Esophagus (tissue), 2 donors: ENCODE measurements around the gene ANKRD13B. TPM values are rescaled to one million over a fixed set of nuclear protein-coding genes. Genes with fewer than 3 reads are reported as not detected.
"Not testable (repeated sequence)": the region's sequence is repeated elsewhere in the genome, so short reads cannot be mapped to it uniquely, and the experiment has no call there.

Source experiments
- H3K27ac ChIP-seq, 2 donors: one replicate each; pipeline ENCODE4 v1.5.1; 2013; ENCODE audit warnings: low read depth in 2 of 2, mild to moderate bottlenecking in 2 of 2, inconsistent platforms in 1 of 2, low read length in 1 of 2, moderate library complexity in 1 of 2
- H3K27me3 ChIP-seq, 2 donors: one replicate each; pipeline ENCODE4 v1.6.1; 2013; ENCODE audit warnings: low read length in 2 of 2, control low read depth in 1 of 2, mild to moderate bottlenecking in 1 of 2; ENCODE audit not compliant: insufficient read depth in 2 of 2, control insufficient read depth in 1 of 2
- H3K36me3 ChIP-seq, 2 donors: one replicate each; pipeline ENCODE4 v1.6.1; 2013; ENCODE audit warnings: low read length in 1 of 2; ENCODE audit not compliant: control insufficient read depth in 2 of 2, insufficient read depth in 2 of 2
- H3K4me1 ChIP-seq, 2 donors: one replicate each; pipeline ENCODE4 v1.6.1; 2013; ENCODE audit warnings: low read length in 1 of 2; ENCODE audit not compliant: control insufficient read depth in 2 of 2, insufficient read depth in 2 of 2
- H3K4me3 ChIP-seq, 2 donors: one replicate each; pipeline ENCODE4 v1.5.1; 2013; ENCODE audit warnings: low read length in 2 of 2, mild to moderate bottlenecking in 2 of 2, low read depth in 1 of 2, moderate library complexity in 1 of 2
- H3K9me3 ChIP-seq, 2 donors: one replicate each; pipeline ENCODE4 v1.6.1; 2013; ENCODE audit warnings: mild to moderate bottlenecking in 2 of 2, low read depth in 1 of 2, low read length in 1 of 2, moderate library complexity in 1 of 2; ENCODE audit not compliant: control insufficient read depth in 2 of 2, insufficient read depth in 1 of 2
- whole genome bisulfite sequencing, 2 donors: extraction: QIAGEN DNeasy Blood & Tissue Kit; methylation state at CpG; one replicate each; pipeline ENCODE4 v1.1.7; 2013; 5-methylcytosine and 5-hydroxymethylcytosine counted together
- polyA plus RNA-seq, 2 donors: library from polyadenylated mRNA; stranded (reverse); fragments of 200-250 nt; gene quantifications; one replicate each; pipeline ENCODE4 v1.2.3, GENCODE V29; 2013
- donor health status: healthy with polysubstance abuse.
- donor health status: Bipolar disorder and iron deficiency.

ANKRD13B gene
- 1 to 10 TPM; 3.5 to 6.5 TPM for polyA plus RNA-seq

DNA sequence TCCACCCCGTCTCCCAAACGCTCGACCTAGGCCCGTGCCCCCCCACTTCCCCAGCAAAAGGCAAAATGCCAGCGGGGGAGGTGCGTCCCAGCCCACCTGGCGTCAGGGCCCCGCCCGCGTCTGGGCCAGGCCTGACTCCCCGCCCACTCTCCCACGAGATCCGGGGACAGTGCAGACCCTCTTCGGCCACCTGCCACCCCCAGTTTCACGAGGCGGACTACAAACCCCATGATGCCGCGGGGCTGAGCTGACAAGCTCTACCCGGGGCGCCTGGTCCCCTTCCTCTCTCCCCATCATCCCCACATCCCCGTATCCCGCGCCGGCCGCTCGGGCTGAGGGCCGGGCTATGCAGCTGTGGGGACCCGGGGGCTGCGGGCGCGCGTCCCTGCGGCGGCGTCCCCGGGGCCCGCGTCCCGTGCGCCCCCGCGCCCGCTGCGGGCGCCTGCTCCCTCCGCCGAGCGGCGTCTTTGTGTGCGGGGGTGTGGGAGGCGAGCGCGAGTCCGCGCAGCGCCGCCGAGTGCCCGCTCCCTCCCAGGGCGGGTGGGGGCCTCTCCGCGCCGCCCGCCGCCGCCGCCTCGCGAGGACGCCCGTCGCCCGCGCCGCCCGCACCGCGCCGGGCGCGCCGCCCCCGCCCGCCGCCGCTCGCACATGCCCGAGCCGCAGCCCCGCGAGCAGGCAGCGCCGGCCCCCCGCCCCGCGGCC is at the start of gene ANKRD13B:
ANKRD13B (plus strand) TSS at position 283 of the 702 bp plus-strand sequence. CDS start 490 bp downstream, outside the sequence.
- Histone ChIP-seq H3K36me3 (no peaks in the 10 kb centered on the region), H3K27me3 (no peaks in the 10 kb centered on the region), H3K4me1 (peaks cover 19 to 30% of the 10 kb centered on the region in 2 donors), H3K27ac (peak within 1 kb of the TSS; percentile 67 to 92), H3K9me3 (no peaks in the 10 kb centered on the region), H3K4me3 (peak within 1 kb of the TSS; percentile 64 to 70)
- WGBS, 2 donors = 0 to 1% methylated on average over 53 to 96 of the region's 96 CpGs

DNA sequence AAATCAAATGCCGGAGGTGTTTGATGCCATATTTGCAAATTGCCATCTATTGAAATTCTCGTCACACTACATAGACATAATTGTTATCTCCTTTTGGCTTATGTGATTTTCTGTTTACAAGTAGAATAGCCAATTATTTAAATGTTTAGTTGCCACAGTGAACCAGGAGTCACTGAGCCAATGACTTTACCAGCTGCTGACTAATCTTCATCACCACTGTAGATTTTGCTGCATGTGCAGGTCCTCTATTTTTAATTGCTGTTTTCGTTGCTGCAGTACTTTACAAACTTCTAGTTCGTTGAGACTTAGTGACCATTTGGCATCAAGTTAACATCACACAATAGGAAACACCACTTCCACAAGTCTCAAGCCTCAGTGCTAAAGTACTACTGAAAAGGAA is 48.9 kb upstream of the ANKRD13B start:
- no peak overlapping the region for H3K4me3 ChIP-seq
- H3K27me3 ChIP-seq = no peaks in the 10 kb centered on the region
- whole genome bisulfite sequencing, 2 donors = 84 to 88% methylated on average over 4 of the region's 4 CpGs
- no peaks in the 10 kb centered on the region for H3K4me1 ChIP-seq
- no peak overlapping the region for H3K27ac ChIP-seq
- H3K9me3 ChIP-seq = no peaks in the 10 kb centered on the region
- peaks cover 0 to 9% of the 10 kb centered on the region in 2 donors for H3K36me3 ChIP-seq

DNA sequence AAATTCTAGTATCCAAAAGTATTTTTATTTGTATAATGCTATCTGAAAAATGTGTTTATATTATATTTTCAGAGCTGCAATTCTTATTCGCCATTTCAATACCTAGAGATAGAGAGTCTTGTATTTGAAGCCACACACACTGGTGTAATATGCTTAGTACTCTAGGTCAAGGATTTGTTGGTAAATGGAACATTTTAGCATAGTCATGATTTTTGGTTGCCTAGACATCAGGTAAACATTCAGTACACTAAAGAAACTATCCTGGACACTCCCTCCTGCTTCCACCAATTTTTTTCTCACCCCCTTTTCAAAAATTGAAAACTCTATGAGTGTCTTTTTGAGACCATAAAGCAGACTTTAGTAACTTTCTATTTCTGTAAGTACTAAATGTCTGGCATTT is 46.8 kb upstream of the ANKRD13B start:
- Histone ChIP-seq H3K9me3 (no peaks in the 10 kb centered on the region), H3K4me3 (no peak overlapping the region), H3K36me3 (peaks cover 0 to 9% of the 10 kb centered on the region in 2 donors), H3K27ac (no peak overlapping the region), H3K4me1 (no peaks in the 10 kb centered on the region), H3K27me3 (no peaks in the 10 kb centered on the region)
- 84 to 89% methylated on average over 1 of the region's 1 CpG for WGBS, 2 donors

DNA sequence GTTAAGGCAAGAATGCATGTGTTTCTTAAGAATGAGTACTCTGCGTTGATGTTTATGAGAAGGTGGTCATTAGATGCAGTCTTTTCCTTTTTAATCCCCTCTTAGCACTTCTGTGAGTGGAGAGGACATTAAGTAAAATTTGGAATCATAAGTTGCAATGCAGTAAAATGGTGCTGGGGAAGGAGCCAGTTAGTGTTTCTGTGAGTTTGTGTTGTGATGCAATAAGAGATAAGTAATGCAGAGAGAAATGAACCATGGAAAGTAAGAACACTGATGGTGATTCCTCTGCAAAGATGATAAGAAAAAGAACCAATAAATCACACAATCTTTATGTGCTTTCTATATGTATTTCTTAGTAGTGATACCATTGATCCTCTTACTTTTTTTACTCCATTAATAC is 46.1 kb upstream of the ANKRD13B start:
- Histone ChIP-seq H3K4me3 (no peak overlapping the region), H3K36me3 (peaks cover 0 to 9% of the 10 kb centered on the region in 2 donors), H3K9me3 (no peaks in the 10 kb centered on the region), H3K27me3 (no peaks in the 10 kb centered on the region), H3K4me1 (no peaks in the 10 kb centered on the region), H3K27ac (no peak overlapping the region)
- 90 to 92% methylated on average over 1 of the region's 1 CpG for WGBS, 2 donors

DNA sequence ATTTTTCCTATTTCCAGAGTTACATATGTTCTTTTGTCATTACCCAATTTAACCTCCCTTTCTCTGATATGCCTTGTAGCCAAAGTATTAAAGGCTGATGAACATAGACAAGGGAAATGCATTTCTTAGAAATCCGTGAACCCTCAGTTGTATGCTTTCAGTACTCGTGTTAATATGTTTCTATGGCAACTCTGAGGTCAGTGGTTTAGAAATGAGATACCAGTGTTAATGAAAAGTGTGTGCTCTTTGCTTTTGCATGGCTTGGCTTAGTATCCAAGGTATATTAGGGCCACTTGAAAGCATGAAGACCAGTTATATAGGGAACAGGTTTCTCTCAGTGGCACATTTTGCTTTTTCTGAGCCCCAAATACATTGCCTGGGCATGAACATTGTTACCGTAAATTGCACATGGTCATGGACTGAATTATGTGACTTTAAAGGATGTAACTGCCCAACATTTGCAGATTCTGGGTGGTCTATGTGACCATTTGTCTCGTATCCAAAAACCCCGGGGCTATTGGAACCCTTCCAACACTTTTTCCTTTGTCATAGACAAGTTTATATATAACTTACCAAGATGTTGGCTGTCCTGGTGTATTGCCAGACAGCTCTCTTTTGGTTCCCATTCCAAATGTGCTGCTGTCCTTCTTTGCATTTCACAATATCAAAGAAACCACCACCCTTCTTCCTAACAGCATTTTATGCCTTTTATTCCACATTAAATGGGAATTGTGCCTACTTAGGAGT is 43.6 kb upstream of the ANKRD13B start:
- H3K4me1 ChIP-seq = no peaks in the 10 kb centered on the region
- no peaks in the 10 kb centered on the region for H3K36me3 ChIP-seq
- no peak overlapping the region for H3K4me3 ChIP-seq
- H3K27ac ChIP-seq = no peak overlapping the region
- H3K9me3 ChIP-seq = no peaks in the 10 kb centered on the region
- 31 to 32% methylated on average over 5 of the region's 5 CpGs for WGBS, 2 donors
- no peaks in the 10 kb centered on the region for H3K27me3 ChIP-seq

DNA sequence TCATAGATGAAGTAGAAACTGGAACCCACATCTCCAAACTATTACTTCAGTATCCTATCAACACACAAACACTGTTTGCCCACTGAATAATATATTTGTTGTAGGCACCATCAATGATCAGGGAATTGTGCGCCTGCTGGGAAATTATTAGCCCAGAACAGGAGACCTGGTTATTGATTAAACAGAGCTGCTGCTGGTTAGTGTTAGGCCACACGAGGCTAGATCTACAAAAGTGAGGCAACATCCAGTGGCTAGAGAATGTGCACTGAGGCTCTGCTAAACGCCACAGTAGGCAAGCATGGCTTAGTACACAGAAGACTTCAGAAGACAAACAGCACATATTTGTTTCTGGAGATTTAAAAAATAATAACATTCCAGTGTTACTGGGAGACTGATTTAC is 37.1 kb upstream of the ANKRD13B start:
- H3K4me3 ChIP-seq = no peak overlapping the region
- H3K4me1 ChIP-seq = no peaks in the 10 kb centered on the region
- H3K36me3 ChIP-seq = no peaks in the 10 kb centered on the region
- no peaks in the 10 kb centered on the region for H3K9me3 ChIP-seq
- no peaks in the 10 kb centered on the region for H3K27me3 ChIP-seq
- no peak overlapping the region for H3K27ac ChIP-seq
- 57 to 70% methylated on average over 3 of the region's 3 CpGs for WGBS, 2 donors

DNA sequence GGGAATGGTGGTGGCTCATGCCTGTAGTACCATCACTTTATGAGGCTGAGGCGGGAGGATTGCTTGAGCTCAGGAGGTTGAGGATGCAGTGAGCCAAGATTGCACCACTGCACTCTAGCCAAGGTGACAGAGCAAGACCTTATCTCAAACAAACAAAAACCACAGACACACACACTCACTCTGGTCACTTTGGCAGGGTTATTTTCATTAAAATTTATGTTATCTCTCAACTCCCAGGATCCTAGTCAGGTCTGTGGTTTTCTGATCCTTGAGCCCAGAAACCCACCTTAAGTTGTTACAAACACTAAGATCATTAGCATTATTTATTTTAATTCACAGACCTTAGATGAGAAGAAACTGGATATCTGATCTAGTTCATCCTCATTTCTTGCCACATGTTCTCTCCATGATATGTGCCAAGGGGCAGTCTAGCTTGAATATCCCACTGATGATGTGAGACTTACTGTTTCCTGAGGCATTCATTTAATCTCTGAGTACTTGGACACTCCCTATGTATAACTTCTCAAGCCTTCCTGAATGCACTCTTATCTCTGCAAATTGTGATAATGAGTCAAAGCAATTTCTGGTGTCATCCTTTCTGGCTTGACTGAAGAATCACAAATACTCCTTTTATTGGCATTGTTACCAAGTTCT is 35.7 kb upstream of the ANKRD13B start:
- 90 to 97% methylated on average over 1 of the region's 1 CpG for WGBS, 2 donors
- H3K9me3 ChIP-seq = no peaks in the 10 kb centered on the region
- H3K4me3 ChIP-seq = no peak overlapping the region
- H3K4me1 ChIP-seq = no peaks in the 10 kb centered on the region
- no peaks in the 10 kb centered on the region for H3K27me3 ChIP-seq
- H3K27ac ChIP-seq = no peak overlapping the region
- peaks cover 2 to 6% of the 10 kb centered on the region in 2 donors for H3K36me3 ChIP-seq

DNA sequence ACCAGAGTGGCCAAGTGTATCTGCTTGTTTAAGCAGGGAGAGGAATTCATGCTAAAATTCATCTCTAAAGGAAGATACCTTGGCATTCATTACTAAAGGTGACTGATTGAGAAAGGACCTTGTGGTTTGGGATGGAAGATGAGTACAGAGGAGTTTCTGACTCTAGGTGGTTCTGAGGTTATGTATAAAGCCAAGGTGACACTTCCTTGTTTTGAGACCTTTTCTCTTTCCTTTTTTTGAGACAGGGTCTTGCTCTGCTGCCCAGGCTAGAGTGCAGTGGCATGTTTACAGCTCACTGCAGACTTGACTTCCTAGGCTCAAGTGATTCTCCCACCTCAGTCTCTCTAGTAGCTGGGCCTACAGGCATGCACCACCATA is 35.2 kb upstream of the ANKRD13B start:
- Histone ChIP-seq H3K4me1 (no peaks in the 10 kb centered on the region), H3K27ac (no peak overlapping the region), H3K36me3 (peaks cover 6 to 9% of the 10 kb centered on the region in 2 donors), H3K4me3 (no peak overlapping the region), H3K9me3 (no peaks in the 10 kb centered on the region), H3K27me3 (no peaks in the 10 kb centered on the region)

DNA sequence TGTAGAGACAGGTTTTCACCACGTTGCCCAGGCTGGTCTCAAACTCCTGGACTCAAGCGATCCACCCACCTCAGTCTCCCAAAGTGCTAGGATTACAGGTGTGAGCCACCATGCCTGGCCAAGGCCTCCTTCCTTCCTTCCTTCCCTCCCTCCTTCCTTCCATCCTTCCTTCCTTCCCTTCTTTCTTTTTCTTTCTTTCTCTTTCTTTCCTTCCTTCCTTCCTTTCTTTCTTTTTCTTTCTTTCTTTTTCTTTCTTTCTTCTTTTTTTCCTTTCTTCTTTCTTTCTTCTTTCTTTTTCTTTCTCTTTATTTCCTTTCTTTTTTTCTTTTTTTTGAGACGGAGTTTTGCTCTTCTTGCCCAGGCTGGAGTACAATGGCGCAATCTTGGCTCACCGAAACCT is 34.8 kb upstream of the ANKRD13B start:
- 92 to 98% methylated on average over 5 of the region's 5 CpGs for WGBS, 2 donors
- not testable (repeated sequence) for H3K4me3 ChIP-seq, H3K36me3 ChIP-seq, H3K9me3 ChIP-seq, H3K27me3 ChIP-seq, H3K27ac ChIP-seq, H3K4me1 ChIP-seq
